Amniotic epithelial cell (primary cell): Measurements from ENCODE around the gene PMPCA.
A peak's percentile ranks its signal among the peaks of the same experiment; 100 is the strongest.

Experiments
- DNase-seq: peaks from one replicate; pipeline ENCODE4 v3.0.0-alpha.2; 2010; ENCODE audit warnings: low read depth

PMPCA gene

GRCh38 chr9:136410500-136411287, at the start of gene PMPCA, which contains the start of gene ENTR1:
PMPCA (plus strand) TSS chr9:136410658; CDS start chr9:136410669, 11 bp downstream.
ENTR1 (minus strand) TSS chr9:136410614; CDS start chr9:136410397, 217 bp downstream.
- DNase-seq, result peak; percentile 80

- DNase-seq, result peak; percentile 24
Observed at GRCh38 chr9:136361047-136361753, 49.3 kb upstream of the PMPCA start.

GRCh38 chr9:136361754-136362449, 48.6 kb upstream of the PMPCA start:
- DNase-seq, result no peak

- DNase-seq, result no peak
Observed at GRCh38 chr9:136362450-136362784, 48.0 kb upstream of the PMPCA start.

GRCh38 chr9:136363106-136363948, 47.1 kb upstream of the PMPCA start, which contains the start of gene DNLZ:
DNLZ (minus strand) TSS chr9:136363744; CDS start chr9:136363714, 30 bp downstream.
- DNase-seq, result peak; percentile 89

- DNase-seq, result no peak
Observed at GRCh38 chr9:136363949-136364748, 46.3 kb upstream of the PMPCA start.

GRCh38 chr9:136364942-136365774, 45.3 kb upstream of the PMPCA start:
- no peak for DNase-seq

- DNase-seq, result no peak
Observed at GRCh38 chr9:136365775-136366222, 44.7 kb upstream of the PMPCA start.

GRCh38 chr9:136366826-136367225, 43.6 kb upstream of the PMPCA start:
- no peak for DNase-seq

- no peak for DNase-seq
Observed at GRCh38 chr9:136367296-136368145, 42.9 kb upstream of the PMPCA start.

GRCh38 chr9:136368190-136368589, 42.3 kb upstream of the PMPCA start:
- no peak for DNase-seq

GRCh38 chr9:136370037-136370436, 40.4 kb upstream of the PMPCA start:
- no peak for DNase-seq

- DNase-seq, result peak; percentile 60
Observed at GRCh38 chr9:136370687-136371532, 39.5 kb upstream of the PMPCA start.

GRCh38 chr9:136371533-136371880, 39.0 kb upstream of the PMPCA start:
- DNase-seq, result no peak

GRCh38 chr9:136372006-136372405, 38.5 kb upstream of the PMPCA start:
- no peak for DNase-seq

- DNase-seq, result peak; percentile 69
Observed at GRCh38 chr9:136372561-136373299, 37.7 kb upstream of the PMPCA start.
